Fibroblast of mammary gland (primary cell): ENCODE data around the gene KCNJ9.
A peak's percentile ranks its signal among the peaks of the same experiment; 100 is the strongest.
"Not testable (repeated sequence)": the region's sequence is repeated elsewhere in the genome, so short reads cannot be mapped to it uniquely, and the experiment has no call there.

Source experiments
- DNase-seq: peaks from one replicate; pipeline ENCODE4 v3.0.0-alpha.2; 2010; ENCODE audit warnings: low read depth
- H3K4me3 ChIP-seq: 2 replicates; pipeline ENCODE4 v1.5.1; 2011; ENCODE audit warnings: low read depth, mild to moderate bottlenecking, low read length, moderate library complexity; ENCODE audit not compliant: control insufficient read depth
- TF ChIP-seq, protein P1 (sequence below): conservative IDR thresholded peaks from 2 replicates; pipeline ENCODE4 v1.5.1; 2011; ENCODE audit warnings: low read depth, low read length, inconsistent platforms; ENCODE audit not compliant: control insufficient read depth, insufficient read depth

The KCNJ9 gene

DNA sequence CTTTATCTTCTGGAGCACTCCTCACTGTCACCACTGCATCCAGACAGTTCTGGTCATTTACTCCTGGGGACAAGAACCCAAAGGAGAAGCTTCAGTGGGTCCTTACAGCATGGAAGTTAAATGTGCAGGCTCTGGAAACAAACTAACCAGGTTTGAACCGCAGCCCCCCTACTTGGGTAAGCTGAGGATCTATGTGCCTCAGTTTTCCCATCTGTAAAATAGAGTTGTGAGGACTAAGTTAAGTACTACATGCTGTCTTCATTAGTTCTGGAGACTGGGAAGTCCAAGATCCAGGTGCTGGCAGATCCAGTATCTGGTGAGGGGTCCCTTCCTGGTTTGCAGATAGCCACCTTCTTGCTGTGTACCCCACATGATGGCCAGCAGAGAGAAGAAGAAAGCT is 26.2 kb downstream of the KCNJ9 start:
- TF ChIP-seq, protein P1, sequence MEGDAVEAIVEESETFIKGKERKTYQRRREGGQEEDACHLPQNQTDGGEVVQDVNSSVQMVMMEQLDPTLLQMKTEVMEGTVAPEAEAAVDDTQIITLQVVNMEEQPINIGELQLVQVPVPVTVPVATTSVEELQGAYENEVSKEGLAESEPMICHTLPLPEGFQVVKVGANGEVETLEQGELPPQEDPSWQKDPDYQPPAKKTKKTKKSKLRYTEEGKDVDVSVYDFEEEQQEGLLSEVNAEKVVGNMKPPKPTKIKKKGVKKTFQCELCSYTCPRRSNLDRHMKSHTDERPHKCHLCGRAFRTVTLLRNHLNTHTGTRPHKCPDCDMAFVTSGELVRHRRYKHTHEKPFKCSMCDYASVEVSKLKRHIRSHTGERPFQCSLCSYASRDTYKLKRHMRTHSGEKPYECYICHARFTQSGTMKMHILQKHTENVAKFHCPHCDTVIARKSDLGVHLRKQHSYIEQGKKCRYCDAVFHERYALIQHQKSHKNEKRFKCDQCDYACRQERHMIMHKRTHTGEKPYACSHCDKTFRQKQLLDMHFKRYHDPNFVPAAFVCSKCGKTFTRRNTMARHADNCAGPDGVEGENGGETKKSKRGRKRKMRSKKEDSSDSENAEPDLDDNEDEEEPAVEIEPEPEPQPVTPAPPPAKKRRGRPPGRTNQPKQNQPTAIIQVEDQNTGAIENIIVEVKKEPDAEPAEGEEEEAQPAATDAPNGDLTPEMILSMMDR = no peak
- H3K4me3 ChIP-seq = no peak overlapping the region
- no peak for DNase-seq

DNA sequence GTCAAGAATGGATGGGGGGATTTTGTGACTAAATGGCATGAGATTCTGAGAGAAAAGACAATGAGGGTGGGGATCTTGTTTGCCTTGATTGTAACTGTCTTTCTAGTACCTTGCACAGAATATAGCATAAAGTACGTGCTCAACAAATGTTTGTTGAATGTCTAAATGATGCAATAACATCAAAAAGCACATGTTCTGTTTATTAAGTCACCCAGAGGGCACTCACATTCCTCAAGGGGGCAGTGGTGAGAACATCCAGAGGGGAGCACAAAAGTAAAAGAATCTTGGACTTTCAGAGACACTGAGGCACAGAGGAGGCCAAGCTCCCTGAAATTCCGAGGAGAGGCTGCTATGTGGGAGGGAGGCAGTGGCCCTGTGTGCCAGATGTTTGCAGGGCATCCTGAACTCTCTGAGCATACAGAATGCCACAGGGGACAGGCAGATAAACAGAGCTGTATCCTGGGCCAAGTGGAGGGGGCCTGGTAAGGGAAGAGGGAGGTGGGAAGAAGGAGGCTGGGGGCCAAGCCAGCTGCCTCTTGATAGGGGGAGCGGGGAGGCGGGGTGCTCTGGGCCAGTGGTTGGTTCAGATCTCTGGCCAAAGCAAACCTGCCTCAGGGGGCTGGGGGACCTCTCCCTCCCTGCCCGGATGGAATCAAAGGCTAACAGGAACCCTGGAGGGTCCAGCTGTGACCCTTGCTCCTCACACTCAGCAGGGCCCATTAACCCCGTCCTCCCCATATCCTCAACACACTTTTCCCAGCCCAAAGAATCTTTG is 27.7 kb downstream of the KCNJ9 start:
- TF ChIP-seq, protein P1 = peak; percentile 61
- no peak overlapping the region for H3K4me3 ChIP-seq
- DNase-seq = peak; percentile 66

DNA sequence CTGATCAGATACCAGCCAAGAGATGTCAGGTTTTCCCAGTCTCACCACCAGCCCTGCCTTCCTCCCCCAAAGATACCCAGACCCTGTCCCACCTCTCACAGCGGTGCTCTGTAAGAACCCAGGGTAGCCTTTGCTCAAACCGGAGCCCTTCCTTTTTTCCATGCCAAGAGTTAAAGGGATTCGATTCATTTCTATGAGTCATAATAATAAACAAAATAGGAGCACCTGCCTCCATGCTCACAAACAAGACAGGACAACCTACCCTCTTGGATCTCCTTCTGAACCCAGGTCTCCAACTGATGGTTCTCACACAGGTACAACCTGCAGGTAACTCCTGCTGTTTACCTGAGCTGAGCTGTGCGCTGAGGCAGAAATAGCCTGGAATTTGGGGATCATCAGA is 28.3 kb downstream of the KCNJ9 start:
- DNase-seq = no peak
- no peak overlapping the region for H3K4me3 ChIP-seq
- TF ChIP-seq, protein P1 = no peak

DNA sequence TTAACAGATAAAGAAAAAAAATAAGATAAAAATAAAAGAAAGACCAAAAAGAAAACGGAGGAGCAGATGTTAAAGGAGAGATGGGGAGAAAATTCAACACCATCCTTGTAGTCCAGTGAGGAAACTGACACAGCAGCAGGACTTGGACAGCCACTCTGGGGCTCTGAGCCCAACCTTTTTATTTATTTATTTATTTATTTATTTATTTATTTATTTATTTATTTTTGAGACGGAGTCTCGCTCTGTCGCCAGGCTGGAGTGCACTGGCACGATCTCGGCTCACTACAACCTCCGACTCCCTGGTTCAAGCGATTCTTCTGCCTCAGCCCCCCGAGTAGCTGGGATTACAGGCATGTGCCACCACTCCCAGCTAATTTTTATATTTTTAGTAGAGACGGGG is 30.1 kb downstream of the KCNJ9 start:
- DNase-seq, H3K4me3 ChIP-seq: not testable (repeated sequence)

DNA sequence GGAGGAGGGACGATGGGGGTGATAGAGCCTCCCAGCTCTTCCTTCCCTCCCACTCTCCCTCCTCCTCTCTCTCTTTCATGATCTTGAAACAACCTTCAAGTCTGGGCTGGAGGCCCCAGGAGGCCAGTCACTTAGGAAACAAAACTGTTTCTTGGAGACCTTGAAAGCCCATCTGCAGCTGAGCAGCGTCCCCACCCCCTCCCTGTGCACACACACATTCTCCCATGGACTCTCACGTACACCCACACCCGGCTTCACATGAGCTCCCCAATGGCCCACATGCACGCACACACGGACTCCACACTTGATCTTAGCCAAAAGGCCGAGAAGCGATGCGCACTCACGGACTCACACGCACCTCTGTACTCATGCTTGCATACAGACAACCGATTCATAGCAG is 31.0 kb downstream of the KCNJ9 start:
- peak; percentile 26 for DNase-seq
- no peak overlapping the region for H3K4me3 ChIP-seq
- TF ChIP-seq, protein P1 = no peak

DNA sequence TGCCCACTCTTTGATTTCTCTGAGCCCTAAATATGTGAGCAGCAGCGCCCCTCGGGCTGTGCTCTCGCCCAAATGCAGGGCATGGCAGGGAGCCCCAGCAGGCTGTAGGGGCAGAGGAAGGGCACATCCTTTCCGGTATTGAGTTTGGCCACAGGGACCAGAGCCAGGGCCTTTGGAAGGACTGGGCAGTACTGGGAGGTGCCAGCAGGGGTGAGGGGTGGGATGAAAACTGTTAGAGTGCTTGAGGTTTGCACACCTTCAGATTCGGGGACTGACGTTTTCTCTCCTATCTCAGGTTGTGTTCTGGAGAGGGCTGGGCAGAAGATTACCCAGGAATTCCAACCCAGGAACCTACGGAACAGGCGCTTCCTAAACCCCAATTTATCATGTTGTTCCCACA is 32.1 kb downstream of the KCNJ9 start:
- DNase-seq = no peak
- H3K4me3 ChIP-seq = no peak overlapping the region
- TF ChIP-seq, protein P1 = no peak

DNA sequence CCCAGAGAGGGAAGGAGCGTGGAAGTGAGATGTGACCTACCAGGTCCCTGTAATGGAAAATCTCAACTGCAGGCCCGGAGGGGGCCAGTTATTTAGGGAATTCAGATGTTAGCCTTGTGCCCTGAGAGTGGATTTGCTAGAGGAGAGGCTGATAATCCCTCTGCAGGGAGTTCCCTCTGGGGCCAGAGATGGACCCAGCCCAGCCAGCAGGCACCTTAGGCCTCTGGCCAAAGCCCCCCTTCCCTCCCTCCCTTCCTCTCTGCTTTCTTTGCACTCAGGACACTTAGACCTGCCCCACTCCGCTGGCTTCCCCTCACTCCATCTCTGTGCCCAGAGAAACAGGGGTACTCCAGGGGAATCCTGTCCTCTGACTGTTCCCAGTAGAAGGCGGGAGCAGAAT is 32.7 kb downstream of the KCNJ9 start:
- TF ChIP-seq, protein P1 = no peak
- no peak for DNase-seq
- no peak overlapping the region for H3K4me3 ChIP-seq
